ENCODE data around the gene CMTR1. TPM values are rescaled to one million over a fixed set of nuclear protein-coding genes. Genes with fewer than 3 reads are reported as not detected.
"Not testable (repeated sequence)": the region's sequence is repeated elsewhere in the genome, so short reads cannot be mapped to it uniquely, and the experiment has no call there.

CMTR1 gene
- total RNA-seq, 1 donor from 2014 or later, result 28.1 TPM

DNA sequence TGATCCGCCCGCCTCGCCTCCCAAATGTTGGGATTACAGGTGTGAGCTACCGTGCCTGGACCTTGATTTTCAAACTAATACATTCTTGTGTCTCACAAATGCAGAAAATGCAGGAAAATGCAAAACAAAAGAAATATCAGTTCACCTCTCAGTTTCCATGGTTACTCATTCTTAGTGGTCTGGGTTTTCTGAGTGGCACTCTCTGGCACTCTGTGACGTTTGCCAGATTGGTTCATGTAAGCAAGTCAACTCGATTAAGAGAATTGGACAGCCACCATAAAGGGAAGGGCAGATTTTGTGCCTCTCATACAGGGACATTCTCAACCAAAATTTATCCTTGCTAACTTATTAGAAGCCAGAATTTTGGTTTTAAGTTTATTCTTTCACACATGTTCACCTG is 8.6 kb downstream of the CMTR1 start:
- no peak overlapping the region for H3K4me3 Mint-ChIP-seq (ENCODE audit: unreplicated experiment)
- H3K27me3 Mint-ChIP-seq (ENCODE audit: low read depth), result no peaks in the 10 kb centered on the region
- H3K4me1 Mint-ChIP-seq (ENCODE audit: low read depth), result peaks cover 7% of the 10 kb centered on the region
- H3K36me3 Mint-ChIP-seq (ENCODE audit: low read depth), result peaks cover 30% of the 10 kb centered on the region
- TF ChIP-seq, protein P1, sequence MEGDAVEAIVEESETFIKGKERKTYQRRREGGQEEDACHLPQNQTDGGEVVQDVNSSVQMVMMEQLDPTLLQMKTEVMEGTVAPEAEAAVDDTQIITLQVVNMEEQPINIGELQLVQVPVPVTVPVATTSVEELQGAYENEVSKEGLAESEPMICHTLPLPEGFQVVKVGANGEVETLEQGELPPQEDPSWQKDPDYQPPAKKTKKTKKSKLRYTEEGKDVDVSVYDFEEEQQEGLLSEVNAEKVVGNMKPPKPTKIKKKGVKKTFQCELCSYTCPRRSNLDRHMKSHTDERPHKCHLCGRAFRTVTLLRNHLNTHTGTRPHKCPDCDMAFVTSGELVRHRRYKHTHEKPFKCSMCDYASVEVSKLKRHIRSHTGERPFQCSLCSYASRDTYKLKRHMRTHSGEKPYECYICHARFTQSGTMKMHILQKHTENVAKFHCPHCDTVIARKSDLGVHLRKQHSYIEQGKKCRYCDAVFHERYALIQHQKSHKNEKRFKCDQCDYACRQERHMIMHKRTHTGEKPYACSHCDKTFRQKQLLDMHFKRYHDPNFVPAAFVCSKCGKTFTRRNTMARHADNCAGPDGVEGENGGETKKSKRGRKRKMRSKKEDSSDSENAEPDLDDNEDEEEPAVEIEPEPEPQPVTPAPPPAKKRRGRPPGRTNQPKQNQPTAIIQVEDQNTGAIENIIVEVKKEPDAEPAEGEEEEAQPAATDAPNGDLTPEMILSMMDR (IDR thresholded peaks at IDR 0.05), result no peak
- H3K9me3 Mint-ChIP-seq (ENCODE audit: low read depth), result no peaks in the 10 kb centered on the region
- no peak for DNase-seq (ENCODE audit: low spot score)
- H3K27ac Mint-ChIP-seq (ENCODE audit: unreplicated experiment), result no peak overlapping the region

DNA sequence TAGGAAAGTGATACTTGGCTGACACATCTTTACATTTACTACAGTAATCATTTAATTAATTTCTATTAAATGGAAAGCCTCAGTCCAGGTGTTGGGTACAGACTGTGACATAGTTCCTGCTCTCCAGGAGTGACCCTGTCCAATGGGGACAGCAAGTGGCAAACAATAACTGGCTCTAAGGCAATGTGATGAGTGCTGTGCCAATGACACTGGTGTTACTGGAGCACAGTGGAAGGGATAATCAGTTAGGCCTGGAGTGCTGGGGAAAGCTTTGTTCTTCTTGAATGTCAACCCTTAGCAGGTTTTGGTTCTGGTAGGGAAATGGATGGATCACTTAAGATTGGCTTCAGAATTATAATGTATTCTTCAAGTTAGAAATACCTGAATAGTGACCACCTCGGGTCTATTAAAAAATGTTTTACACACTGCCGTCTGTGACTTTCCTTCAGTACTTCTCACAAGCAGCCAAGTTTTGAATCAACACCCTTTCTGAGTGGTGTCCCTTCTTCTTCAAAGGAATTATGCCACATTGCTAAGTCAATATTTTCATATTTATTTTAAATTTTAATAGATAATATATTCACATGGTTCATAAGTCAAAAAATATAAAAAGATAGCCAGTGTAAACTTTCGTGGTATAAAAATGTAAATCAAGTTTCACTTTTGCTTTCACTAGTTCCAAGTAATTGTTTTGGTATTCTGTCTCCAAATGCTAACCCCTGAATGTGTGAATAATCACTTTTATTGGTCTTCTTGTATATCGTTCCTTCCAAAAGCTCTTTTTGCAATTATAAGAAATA is 9.6 kb downstream of the CMTR1 start:
- no peak overlapping the region for H3K4me3 Mint-ChIP-seq (ENCODE audit: unreplicated experiment)
- TF ChIP-seq, protein P1 (IDR thresholded peaks at IDR 0.05), result no peak
- H3K9me3 Mint-ChIP-seq (ENCODE audit: low read depth), result no peaks in the 10 kb centered on the region
- no peak overlapping the region for H3K27ac Mint-ChIP-seq (ENCODE audit: unreplicated experiment)
- H3K36me3 Mint-ChIP-seq (ENCODE audit: low read depth), result peaks cover 31% of the 10 kb centered on the region
- H3K4me1 Mint-ChIP-seq (ENCODE audit: low read depth), result peaks cover 7% of the 10 kb centered on the region
- DNase-seq (ENCODE audit: low spot score), result no peak
- no peaks in the 10 kb centered on the region for H3K27me3 Mint-ChIP-seq (ENCODE audit: low read depth)

DNA sequence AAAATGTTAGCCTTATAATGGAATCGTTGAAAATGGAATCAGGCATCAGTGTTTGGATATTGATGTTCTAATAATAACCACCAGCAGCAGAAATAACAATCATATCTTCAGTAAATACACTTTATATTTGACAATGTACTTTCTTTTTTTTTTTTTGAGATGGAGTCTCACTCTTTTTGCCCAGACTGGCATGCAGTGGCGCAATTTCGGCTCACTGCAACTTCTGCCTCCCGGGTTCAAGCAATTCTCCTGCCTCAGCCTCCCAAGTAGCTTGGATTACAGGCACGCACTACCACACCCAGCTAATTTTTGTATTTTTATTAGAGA is 10.2 kb downstream of the CMTR1 start:
- not testable (repeated sequence) for H3K4me3 Mint-ChIP-seq (ENCODE audit: unreplicated experiment); H3K27ac Mint-ChIP-seq (ENCODE audit: unreplicated experiment); H3K27me3 Mint-ChIP-seq (ENCODE audit: low read depth); DNase-seq (ENCODE audit: low spot score); H3K9me3 Mint-ChIP-seq (ENCODE audit: low read depth); H3K4me1 Mint-ChIP-seq (ENCODE audit: low read depth)
- H3K36me3 Mint-ChIP-seq (ENCODE audit: low read depth), result peaks cover 27% of the 10 kb centered on the region

DNA sequence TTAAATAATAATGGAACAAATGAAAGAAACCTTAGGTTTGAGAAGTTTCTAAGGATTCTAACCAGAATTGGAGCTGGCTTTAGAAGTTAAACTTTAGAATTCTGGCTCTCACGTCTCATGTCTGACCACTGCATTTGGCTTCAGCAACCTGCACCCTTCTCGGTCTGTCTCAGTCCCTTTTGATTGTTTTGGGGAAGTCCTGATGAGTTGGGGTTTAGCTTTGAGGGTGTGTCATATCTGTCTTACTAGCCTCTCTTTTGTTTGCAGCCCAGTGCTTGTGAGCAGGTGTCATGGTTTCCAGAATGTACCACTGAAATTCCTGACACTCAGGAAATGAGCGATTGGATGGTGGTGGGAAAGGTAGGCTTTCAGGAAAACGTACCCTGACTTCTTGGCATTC is 17.0 kb downstream of the CMTR1 start:
- Mint-ChIP-seq H3K27ac (ENCODE audit: unreplicated experiment) (no peak overlapping the region), H3K4me3 (ENCODE audit: unreplicated experiment) (no peak overlapping the region), H3K9me3 (ENCODE audit: low read depth) (no peaks in the 10 kb centered on the region), H3K4me1 (ENCODE audit: low read depth) (peaks cover 2% of the 10 kb centered on the region), H3K27me3 (ENCODE audit: low read depth) (no peaks in the 10 kb centered on the region), H3K36me3 (ENCODE audit: low read depth) (peaks cover 46% of the 10 kb centered on the region)
- TF ChIP-seq, protein P1 (IDR thresholded peaks at IDR 0.05), result no peak
- DNase-seq (ENCODE audit: low spot score), result no peak

DNA sequence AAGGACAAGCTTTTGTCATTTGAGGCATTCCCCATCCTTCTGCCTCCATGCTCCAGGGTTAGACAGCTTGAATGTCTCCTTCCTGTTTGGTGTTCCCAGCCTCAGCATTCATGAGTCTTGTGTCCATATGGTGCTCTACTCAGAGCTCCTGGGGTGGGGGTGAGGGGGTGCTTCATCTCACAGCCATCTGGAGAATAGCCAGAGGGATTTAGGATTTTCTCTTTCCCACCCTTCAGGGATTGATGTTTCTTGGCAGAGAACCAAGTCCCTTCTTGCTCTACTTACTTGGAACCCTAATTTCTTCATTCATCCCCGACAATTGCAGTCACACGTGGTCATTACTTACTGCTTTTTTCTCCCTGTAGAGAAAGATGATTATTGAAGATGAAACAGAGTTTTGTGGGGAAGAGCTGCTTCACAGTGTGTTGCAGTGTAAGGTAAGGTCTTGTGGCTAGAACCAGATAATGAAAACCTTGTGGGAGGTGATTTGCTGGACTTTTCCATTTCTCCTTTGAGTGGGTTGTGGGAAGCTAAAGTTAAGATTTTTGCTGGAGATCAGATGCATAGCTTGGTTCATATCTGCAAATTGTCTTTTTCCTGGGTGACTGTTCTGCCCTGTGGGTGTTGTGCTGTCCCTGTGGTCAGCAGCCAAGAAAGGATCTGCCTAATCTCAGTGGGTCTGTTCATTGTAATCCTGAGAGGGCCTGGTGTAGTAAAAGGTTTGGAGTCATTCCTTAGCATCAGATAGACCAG is 18.6 kb downstream of the CMTR1 start:
- TF ChIP-seq, protein P1 (IDR thresholded peaks at IDR 0.05), result no peak
- no peak overlapping the region for H3K4me3 Mint-ChIP-seq (ENCODE audit: unreplicated experiment)
- H3K4me1 Mint-ChIP-seq (ENCODE audit: low read depth), result peaks cover 2% of the 10 kb centered on the region
- no peaks in the 10 kb centered on the region for H3K9me3 Mint-ChIP-seq (ENCODE audit: low read depth)
- no peaks in the 10 kb centered on the region for H3K27me3 Mint-ChIP-seq (ENCODE audit: low read depth)
- no peak for DNase-seq (ENCODE audit: low spot score)
- no peak overlapping the region for H3K27ac Mint-ChIP-seq (ENCODE audit: unreplicated experiment)
- peaks cover 42% of the 10 kb centered on the region for H3K36me3 Mint-ChIP-seq (ENCODE audit: low read depth)

Data from chondrocyte (in vitro differentiated cells).